GM12878 (cell line): ENCODE results near the gene PHEX. TPM values are rescaled to one million over a fixed set of nuclear protein-coding genes. Genes with fewer than 3 reads are reported as not detected.
A peak's percentile ranks its signal among the peaks of the same experiment; 100 is the strongest.

ENCODE experiments used
- ATAC-seq: fragments of 200-7000 bp; cut with Tn5 transposase; 3 replicates; pipeline ENCODE4 v1.9.1; 2020; ENCODE audit warnings: mild to moderate bottlenecking, moderate library complexity
- BruUV-seq: library from RNA; stranded (reverse); fragments of 400-500 nt; replicated peaks from 2 replicates; lab custom pipeline; 2021; lab: Mats Ljungman, UMichigan
- CTCF ChIA-PET: fragments of 300-600 bp; sonication (Branson Sonifier 250); formaldehyde crosslinking; extraction: SDS; loops from one replicate; lab custom pipeline; 2021; ENCODE audit warnings: inconsistent platforms; lab: Yijun Ruan, JAX
- POLR2A ChIA-PET: fragments of 350-600 bp; formaldehyde crosslinking; extraction: SDS; loops from one replicate; lab custom pipeline; 2021; ENCODE audit warnings: inconsistent platforms; lab: Charles Lee
- RAD21 ChIA-PET: fragments of 300-600 bp; sonication (Branson Sonifier 250); formaldehyde crosslinking; loops from one replicate; lab custom pipeline; 2023; ENCODE audit warnings: antibody characterized with exemption; ENCODE audit not compliant: unreplicated experiment; lab: Charles Lee
- SMC1A ChIA-PET: fragments of 300-600 bp; sonication (Branson Sonifier 250); formaldehyde crosslinking; loops from one replicate; lab custom pipeline; 2023; ENCODE audit not compliant: unreplicated experiment, uncharacterized antibody; lab: Charles Lee
- DNase-seq: peaks from one replicate; pipeline ENCODE4 v3.0.0-alpha.2; 2011; ENCODE audit warnings: low read depth, low spot score
- FAIRE-seq: peaks from 3 replicates; lab custom pipeline; 2011; peaks lifted over from hg19 to GRCh38; lab: Jason Lieb, UNC
- H2AFZ ChIP-seq: 2 replicates; pipeline ENCODE4 v1.6.0; 2011; ENCODE audit warnings: low read depth, low read length, control low read depth; ENCODE audit not compliant: control insufficient read depth
- H3K27ac ChIP-seq: 2 replicates; pipeline ENCODE4 v1.5.1; 2011; ENCODE audit warnings: control low read depth; ENCODE audit not compliant: control insufficient read depth, insufficient read depth
- H3K27me3 ChIP-seq, 2 experiments: replicated peaks in 1 of 2; 2 replicates each; pipeline versions ENCODE4 v1.6.0 to v1.6.1; 2011; ENCODE audit warnings: low read length in 1 of 2; ENCODE audit not compliant: control insufficient read depth in 2 of 2, insufficient read depth in 2 of 2
- H3K36me3 ChIP-seq, 2 experiments: 2 replicates each; pipeline ENCODE4 v1.5.1; 2011; ENCODE audit warnings: low read length in 1 of 2; ENCODE audit not compliant: control insufficient read depth in 2 of 2, insufficient read depth in 2 of 2
- H3K4me1 ChIP-seq: 2 replicates; pipeline ENCODE4 v1.6.1; 2011; ENCODE audit warnings: mild to moderate bottlenecking, low read length, moderate library complexity, mixed read lengths; ENCODE audit not compliant: control insufficient read depth, insufficient read depth
- H3K4me2 ChIP-seq: 2 replicates; pipeline ENCODE4 v1.6.0; 2011; ENCODE audit warnings: control low read depth; ENCODE audit not compliant: control insufficient read depth, insufficient read depth
- H3K4me3 ChIP-seq: fragments of 200-600 bp; sonication (generic); 2 replicates; pipeline ENCODE4 v1.5.1; 2016
- H3K79me2 ChIP-seq: 2 replicates; pipeline ENCODE4 v1.6.0; 2011; ENCODE audit warnings: low read length; ENCODE audit not compliant: control insufficient read depth, insufficient read depth
- H3K9ac ChIP-seq: 2 replicates; pipeline ENCODE4 v1.8.0; 2011; ENCODE audit warnings: low read length, control low read depth, mixed read lengths; ENCODE audit not compliant: control insufficient read depth, insufficient read depth
- H3K9me3 ChIP-seq: replicated peaks from 3 replicates; pipeline ENCODE4 v1.5.1; 2011; ENCODE audit warnings: mild to moderate bottlenecking, low read length; ENCODE audit not compliant: control insufficient read depth, insufficient read depth
- H4K20me1 ChIP-seq: 2 replicates; pipeline ENCODE4 v1.6.0; 2011; ENCODE audit not compliant: control insufficient read depth, insufficient read depth
- CEBPB ChIP-seq, 2 experiments: fragments of 150-350 bp in 1 of 2; IDR thresholded peaks; 2 replicates each; pipeline ENCODE4 v1.6.1; 2012 to 2014; ENCODE audit warnings: low read depth in 2 of 2, low read length in 2 of 2, borderline replicate concordance in 1 of 2, inconsistent platforms in 1 of 2
- FOXK2 ChIP-seq: fragments of 450-650 bp; IDR thresholded peaks from 2 replicates; pipeline ENCODE4 v1.6.1; 2017; ENCODE audit warnings: mild to moderate bottlenecking, moderate library complexity
- JUNB ChIP-seq: IDR thresholded peaks from 2 replicates; pipeline ENCODE4 v1.6.1; 2016; ENCODE audit warnings: antibody characterized with exemption, mild to moderate bottlenecking
- NBN ChIP-seq: fragments of 450-650 bp; IDR thresholded peaks from 2 replicates; pipeline ENCODE4 v1.6.1; 2016
- PML ChIP-seq: IDR thresholded peaks from 2 replicates; pipeline ENCODE4 v1.6.1; 2012; ENCODE audit warnings: low read length, inconsistent platforms
- POLR2AphosphoS5 ChIP-seq: IDR thresholded peaks from 2 replicates; pipeline ENCODE4 v1.6.1; 2011; ENCODE audit warnings: mild to moderate bottlenecking, low read length, inconsistent platforms
- RB1 ChIP-seq: fragments of 450-650 bp; formaldehyde crosslinking; IDR thresholded peaks from 2 replicates; pipeline ENCODE4 v1.6.1; 2017; ENCODE audit warnings: mild to moderate bottlenecking, borderline replicate concordance
- SMAD1 ChIP-seq: fragments of 450-650 bp; IDR thresholded peaks from 2 replicates; pipeline ENCODE4 v1.6.1; 2018; ENCODE audit warnings: mild to moderate bottlenecking, low read depth; ENCODE audit not compliant: partially characterized antibody
- WGBS: methylation state at CpG from one replicate; pipeline ENCODE4 v1.1.6; 2016; ENCODE audit warnings: low lambda C conversion rate; ENCODE audit not compliant: insufficient replicate concordance, insufficient coverage; ENCODE audit errors: missing lambda C conversion rate; 5-methylcytosine and 5-hydroxymethylcytosine counted together
- in situ Hi-C: fragments of 300-500 bp; cut with MboI; formaldehyde crosslinking; loops from 9 replicates; pipeline ENCODE4 v1.14.3; 2018; ENCODE audit warnings: mixed read lengths
- intact Hi-C: fragments of 100-400 bp; cut with micrococcal nuclease; formaldehyde crosslinking; loops from one replicate; pipeline ENCODE4 v1.14.2; 2022; ENCODE audit not compliant: unreplicated experiment
- polyA plus RNA-seq, 11 experiments: library from polyadenylated mRNA; depleted of rRNA in 4 of 11; unstranded in 6 of 11; stranded (reverse) in 5 of 11; fragments of >200 nt; fragmentation: Nextera tagmentation in 4 of 11; fragmentation: Illumina TruSeq in 1 of 11; extraction: Ambion mirVana in 4 of 11; extraction: Trizol in 1 of 11; gene quantifications; 1 replicate in 1 of 11; 2 replicates in 10 of 11; pipeline versions ENCODE4 v1.2.1 to v1.2.3, GENCODE V29; 2011 to 2016; ENCODE audit warnings: inconsistent platforms in 2 of 11, missing spikeins in 2 of 11, low read depth in 1 of 11
- total RNA-seq, 4 experiments: library from RNA; depleted of rRNA in 3 of 4; stranded (reverse); fragments of >200 nt in 3 of 4; fragmentation: Illumina TruSeq in 1 of 4; extraction: Trizol in 1 of 4; gene quantifications; 2 replicates each; pipeline versions ENCODE4 v1.2.1 to v1.2.3, GENCODE V29; 2013 to 2021
- TF ChIP-seq, protein P1 (sequence below): fragments of 450-650 bp; IDR thresholded peaks from 2 replicates; pipeline ENCODE4 v1.6.1; 2016; ENCODE audit warnings: mild to moderate bottlenecking
- TF ChIP-seq, protein P2 (sequence below): IDR thresholded peaks from 2 replicates; pipeline ENCODE4 v1.6.1; 2011; ENCODE audit warnings: low read depth, mild to moderate bottlenecking, low read length, moderate library complexity, borderline replicate concordance; ENCODE audit errors: extremely low read depth

Gene PHEX
- total and polyA plus RNA-seq, 10 of the 15 experiments (the other 5 are each of a cell fraction or from before 2014, with no cell fraction given) = 0.12 to 97.2 (median 0.55) TPM

DNA sequence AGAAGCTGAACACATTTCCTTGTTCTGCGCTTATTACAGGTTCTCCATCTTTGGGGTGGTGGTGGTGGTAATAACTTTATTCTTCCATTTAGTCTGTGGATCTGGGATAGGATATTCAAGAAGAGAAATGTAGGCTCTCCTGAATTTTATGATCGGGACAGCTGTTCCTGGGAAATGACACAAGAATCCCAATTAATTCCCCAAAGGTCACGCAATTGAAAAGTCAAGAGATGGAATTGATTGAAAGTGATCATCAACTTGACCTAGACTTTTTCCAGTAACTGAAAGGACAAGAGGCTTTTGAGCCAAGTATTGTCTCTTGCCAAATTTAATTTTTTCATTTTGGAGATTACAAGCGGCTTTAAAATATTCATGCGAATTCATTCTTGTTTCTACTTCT is 141.8 kb downstream of the PHEX start (continued):
- TF ChIP-seq, protein P1, sequence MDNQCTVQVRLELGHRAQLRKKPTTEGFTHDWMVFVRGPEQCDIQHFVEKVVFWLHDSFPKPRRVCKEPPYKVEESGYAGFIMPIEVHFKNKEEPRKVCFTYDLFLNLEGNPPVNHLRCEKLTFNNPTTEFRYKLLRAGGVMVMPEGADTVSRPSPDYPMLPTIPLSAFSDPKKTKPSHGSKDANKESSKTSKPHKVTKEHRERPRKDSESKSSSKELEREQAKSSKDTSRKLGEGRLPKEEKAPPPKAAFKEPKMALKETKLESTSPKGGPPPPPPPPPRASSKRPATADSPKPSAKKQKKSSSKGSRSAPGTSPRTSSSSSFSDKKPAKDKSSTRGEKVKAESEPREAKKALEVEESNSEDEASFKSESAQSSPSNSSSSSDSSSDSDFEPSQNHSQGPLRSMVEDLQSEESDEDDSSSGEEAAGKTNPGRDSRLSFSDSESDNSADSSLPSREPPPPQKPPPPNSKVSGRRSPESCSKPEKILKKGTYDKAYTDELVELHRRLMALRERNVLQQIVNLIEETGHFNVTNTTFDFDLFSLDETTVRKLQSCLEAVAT = no peak
- TF ChIP-seq POLR2AphosphoS5 = no peak
- TF ChIP-seq, protein P2, sequence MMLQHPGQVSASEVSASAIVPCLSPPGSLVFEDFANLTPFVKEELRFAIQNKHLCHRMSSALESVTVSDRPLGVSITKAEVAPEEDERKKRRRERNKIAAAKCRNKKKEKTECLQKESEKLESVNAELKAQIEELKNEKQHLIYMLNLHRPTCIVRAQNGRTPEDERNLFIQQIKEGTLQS = no peak
- TF ChIP-seq CEBPB (IDR thresholded peaks at IDR 0.05; ENCODE audit: borderline replicate concordance in 1 of 2, low read depth in 2 of 2, low read length in 2 of 2) = no peak
- no peak for TF ChIP-seq RB1
- no peak for TF ChIP-seq FOXK2

DNA sequence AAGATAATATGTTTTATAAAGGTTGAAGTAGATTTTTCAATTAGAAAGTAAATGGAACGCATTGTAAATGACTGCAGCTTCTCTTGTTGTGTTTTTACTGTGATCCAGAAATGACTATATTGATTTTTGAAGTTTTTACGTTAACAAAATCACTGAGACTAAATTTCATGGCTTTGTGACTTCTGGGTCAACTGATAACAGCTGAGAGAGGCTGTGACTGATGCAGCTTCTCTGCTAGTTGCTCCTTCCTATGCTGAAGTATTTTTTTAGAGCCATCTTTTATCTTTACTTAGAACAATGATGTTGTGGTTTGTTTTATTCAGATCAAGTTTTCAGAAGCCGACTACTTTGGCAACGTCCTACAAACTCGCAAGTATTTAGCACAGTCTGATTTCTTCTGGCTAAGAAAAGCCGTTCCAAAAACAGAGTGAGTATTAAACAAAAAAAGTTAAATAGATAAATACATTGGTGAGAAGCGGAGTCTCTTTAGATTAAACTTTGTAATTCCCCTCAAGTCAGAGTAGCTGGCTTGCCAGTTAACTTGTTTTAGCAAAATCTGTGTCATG is 145.9 kb downstream of the PHEX start:
- Histone ChIP-seq H3K9ac (no peak overlapping the region), H3K4me2 (no peak overlapping the region), H3K36me3 (no peaks in the 10 kb centered on the region), H3K9me3 (no peaks in the 10 kb centered on the region), H3K4me1 (no peaks in the 10 kb centered on the region), H4K20me1 (no peaks in the 10 kb centered on the region), H3K27me3 (no peaks in the 10 kb centered on the region), H3K4me3 (no peak overlapping the region)
- no TSS peak for BruUV-seq
- ATAC-seq (peak; percentile 52), DNase-seq (no peak)
- SMC1A ChIA-PET = interaction anchor here (1.0 to 1.5 kb wide), 9 partner anchors 8 to 97 kb away, joined by 3 to 9 read pairs (median 5); no protein-coding TSS in a partner anchor
- no peak for TF ChIP-seq PML
- no peak for TF ChIP-seq NBN
- TF ChIP-seq JUNB = 0 out of 2 replicates have a peak, but pooled peaks have one; percentile 18
- TF ChIP-seq SMAD1 = no peak
- TF ChIP-seq, all 136 proteins: peak for 1
- Histone ChIP-seq H2AFZ (no peak overlapping the region), H3K79me2 (no peaks in the 10 kb centered on the region), H3K27ac (no peak overlapping the region)
- POLR2A ChIA-PET = interaction anchor here (0.5 to 1.1 kb wide), 3 partner anchors 9 to 18 kb away, joined by 3 to 4 read pairs (median 3); no protein-coding TSS in a partner anchor
- FAIRE-seq = no peak
- intact Hi-C loops (no loop called here), in situ Hi-C loops (no loop called here)
- CTCF ChIA-PET = interaction anchor here (0.9 to 2.6 kb wide), 10 partner anchors 14 to 198 kb away, joined by 3 to 10 read pairs (median 4); no protein-coding TSS in a partner anchor
- RAD21 ChIA-PET = interaction anchor here (0.9 to 2.2 kb wide), 4 partner anchors 9 to 193 kb away, joined by 3 to 13 read pairs (median 5); no protein-coding TSS in a partner anchor
- WGBS = 12% methylated on average over 7 of the region's 7 CpGs
